Stimulated activated naive CD8-positive, alpha-beta T cell treated with anti-CD3 and anti-CD28 coated beads, Interleukin-15, Interleukin-2, amounts not matched to agents 100 ng/mL and 50 ng/mL, for 24 hours (primary cell): ENCODE results near the gene LRMDA.

Experiments
- H3K27ac Mint-ChIP-seq: one replicate; pipeline ENCODE4 v1.8.0; 2021; ENCODE audit warnings: mild to moderate bottlenecking, mixed read lengths
- H3K27me3 Mint-ChIP-seq: one replicate; pipeline ENCODE4 v1.8.0; 2021; ENCODE audit warnings: mixed read lengths
- H3K36me3 Mint-ChIP-seq: one replicate; pipeline ENCODE4 v1.8.0; 2021; ENCODE audit warnings: low read depth, mixed read lengths
- H3K4me1 Mint-ChIP-seq: one replicate; pipeline ENCODE4 v1.8.0; 2021; ENCODE audit warnings: low read depth, mixed read lengths
- H3K4me3 Mint-ChIP-seq: one replicate; pipeline ENCODE4 v1.8.0; 2021; ENCODE audit warnings: mild to moderate bottlenecking, mixed read lengths
- H3K9me3 Mint-ChIP-seq: one replicate; pipeline ENCODE4 v1.8.0; 2021; ENCODE audit warnings: mixed read lengths

Gene LRMDA

GRCh38 chr10:75585294-75585693 lies 153.9 kb downstream of the LRMDA start:
- Mint-ChIP-seq H3K36me3 (no peaks in the 10 kb centered on the region), H3K9me3 (peaks cover 20% of the 10 kb centered on the region), H3K27me3 (peaks cover 8% of the 10 kb centered on the region)

GRCh38 chr10:75586814-75587213 lies 155.4 kb downstream of the LRMDA start:
- peaks cover 11% of the 10 kb centered on the region for H3K27me3 Mint-ChIP-seq
- H3K36me3 Mint-ChIP-seq: no peaks in the 10 kb centered on the region
- peaks cover 13% of the 10 kb centered on the region for H3K9me3 Mint-ChIP-seq
- H3K4me3 Mint-ChIP-seq: no peak overlapping the region
- H3K27ac Mint-ChIP-seq: no peak overlapping the region
- H3K4me1 Mint-ChIP-seq: no peaks in the 10 kb centered on the region

More at GRCh38 chr10:75585294-75585693, 153.9 kb downstream of the LRMDA start:
- no peak overlapping the region for H3K4me3 Mint-ChIP-seq
- H3K27ac Mint-ChIP-seq: no peak overlapping the region
- no peaks in the 10 kb centered on the region for H3K4me1 Mint-ChIP-seq

GRCh38 chr10:75588031-75588430 lies 156.6 kb downstream of the LRMDA start:
- Mint-ChIP-seq H3K27ac (no peak overlapping the region), H3K27me3 (peaks cover 17% of the 10 kb centered on the region), H3K4me1 (no peaks in the 10 kb centered on the region), H3K4me3 (no peak overlapping the region), H3K9me3 (peaks cover 8% of the 10 kb centered on the region), H3K36me3 (no peaks in the 10 kb centered on the region)

- H3K36me3 Mint-ChIP-seq: no peaks in the 10 kb centered on the region
- H3K4me1 Mint-ChIP-seq: no peaks in the 10 kb centered on the region
- no peak overlapping the region for H3K27ac Mint-ChIP-seq
- H3K9me3 Mint-ChIP-seq: no peaks in the 10 kb centered on the region
- no peak overlapping the region for H3K4me3 Mint-ChIP-seq
- H3K27me3 Mint-ChIP-seq: peaks cover 17% of the 10 kb centered on the region
These were observed 158.7 kb downstream of the LRMDA start for GRCh38 chr10:75589895-75590654.

GRCh38 chr10:75592151-75592787 lies 160.8 kb downstream of the LRMDA start:
- Mint-ChIP-seq H3K9me3 (no peaks in the 10 kb centered on the region), H3K27me3 (peaks cover 17% of the 10 kb centered on the region), H3K27ac (no peak overlapping the region), H3K4me1 (no peaks in the 10 kb centered on the region), H3K4me3 (no peak overlapping the region), H3K36me3 (no peaks in the 10 kb centered on the region)

- H3K4me3 Mint-ChIP-seq: no peak overlapping the region
- H3K27me3 Mint-ChIP-seq: peaks cover 10% of the 10 kb centered on the region
- no peaks in the 10 kb centered on the region for H3K4me1 Mint-ChIP-seq
- H3K9me3 Mint-ChIP-seq: no peaks in the 10 kb centered on the region
- H3K36me3 Mint-ChIP-seq: no peaks in the 10 kb centered on the region
- H3K27ac Mint-ChIP-seq: no peak overlapping the region
These were observed 161.6 kb downstream of the LRMDA start for GRCh38 chr10:75592791-75593643.

GRCh38 chr10:75593692-75594556 lies 162.5 kb downstream of the LRMDA start:
- no peak overlapping the region for H3K4me3 Mint-ChIP-seq
- no peak overlapping the region for H3K27ac Mint-ChIP-seq
- H3K9me3 Mint-ChIP-seq: no peaks in the 10 kb centered on the region
- no peaks in the 10 kb centered on the region for H3K4me1 Mint-ChIP-seq
- no peaks in the 10 kb centered on the region for H3K36me3 Mint-ChIP-seq
- peaks cover 10% of the 10 kb centered on the region for H3K27me3 Mint-ChIP-seq

GRCh38 chr10:75596930-75597620 lies 165.7 kb downstream of the LRMDA start:
- Mint-ChIP-seq H3K27me3 (peaks cover 16% of the 10 kb centered on the region), H3K4me3 (no peak overlapping the region), H3K4me1 (no peaks in the 10 kb centered on the region), H3K27ac (no peak overlapping the region), H3K36me3 (no peaks in the 10 kb centered on the region), H3K9me3 (no peaks in the 10 kb centered on the region)

- no peaks in the 10 kb centered on the region for H3K36me3 Mint-ChIP-seq
- H3K27ac Mint-ChIP-seq: no peak overlapping the region
- no peaks in the 10 kb centered on the region for H3K4me1 Mint-ChIP-seq
- no peak overlapping the region for H3K4me3 Mint-ChIP-seq
- H3K27me3 Mint-ChIP-seq: peaks cover 10% of the 10 kb centered on the region
- no peaks in the 10 kb centered on the region for H3K9me3 Mint-ChIP-seq
These were observed 166.5 kb downstream of the LRMDA start for GRCh38 chr10:75597773-75598440.

GRCh38 chr10:75598998-75599397 lies 167.6 kb downstream of the LRMDA start:
- H3K9me3 Mint-ChIP-seq: no peaks in the 10 kb centered on the region
- no peak overlapping the region for H3K27ac Mint-ChIP-seq
- H3K27me3 Mint-ChIP-seq: peaks cover 10% of the 10 kb centered on the region
- H3K4me3 Mint-ChIP-seq: no peak overlapping the region
- no peaks in the 10 kb centered on the region for H3K36me3 Mint-ChIP-seq
- H3K4me1 Mint-ChIP-seq: no peaks in the 10 kb centered on the region

- Mint-ChIP-seq H3K36me3 (no peaks in the 10 kb centered on the region), H3K27ac (no peak overlapping the region), H3K27me3 (peaks cover 10% of the 10 kb centered on the region), H3K4me1 (no peaks in the 10 kb centered on the region), H3K4me3 (no peak overlapping the region), H3K9me3 (no peaks in the 10 kb centered on the region)
These were observed 168.6 kb downstream of the LRMDA start for GRCh38 chr10:75599875-75600648.

GRCh38 chr10:75600833-75601232 lies 169.4 kb downstream of the LRMDA start:
- Mint-ChIP-seq H3K36me3 (no peaks in the 10 kb centered on the region), H3K4me1 (no peaks in the 10 kb centered on the region), H3K27ac (no peak overlapping the region), H3K4me3 (no peak overlapping the region), H3K9me3 (no peaks in the 10 kb centered on the region), H3K27me3 (peaks cover 10% of the 10 kb centered on the region)

- Mint-ChIP-seq H3K9me3 (no peaks in the 10 kb centered on the region), H3K27me3 (peaks cover 10% of the 10 kb centered on the region), H3K4me3 (no peak overlapping the region), H3K4me1 (no peaks in the 10 kb centered on the region), H3K27ac (no peak overlapping the region), H3K36me3 (no peaks in the 10 kb centered on the region)
These were observed 170.9 kb downstream of the LRMDA start for GRCh38 chr10:75602341-75602740.
